ENCODE measurements around the gene ITPR1. TPM values are rescaled to one million over a fixed set of nuclear protein-coding genes. Genes with fewer than 3 reads are reported as not detected.
A peak's percentile ranks its signal among the peaks of the same experiment; 100 is the strongest.

ITPR1 gene
- total RNA-seq, 4 donors from 2014 or later, result 12.1 to 68.7 (median 25.6) TPM

DNA sequence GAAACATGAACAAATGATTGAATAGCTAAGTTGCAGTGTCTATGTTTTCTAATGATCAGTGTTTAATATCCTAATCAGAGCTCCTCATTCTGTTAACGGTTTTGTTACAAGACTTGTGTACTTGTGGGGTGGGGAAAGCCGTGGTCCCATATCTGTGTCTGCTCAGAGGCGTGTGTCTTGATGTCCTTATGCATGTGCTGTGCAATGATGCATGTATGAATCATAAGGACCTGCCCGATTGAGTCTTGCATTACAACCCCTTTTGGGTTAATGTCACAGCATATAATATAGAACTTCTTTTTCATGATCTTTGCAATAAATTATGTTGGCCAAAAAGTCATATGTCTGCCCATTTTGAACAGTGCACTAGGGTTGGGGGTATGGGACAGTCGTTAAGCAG lies 233.4 kb downstream of the ITPR1 start:
- no peak overlapping the region for H3K4me3 ChIP-seq
- H3K27ac ChIP-seq, result no peak overlapping the region
- H3K27me3 ChIP-seq, result no peaks in the 10 kb centered on the region
- WGBS, 2 donors, result 60 to 80% methylated on average over 5 of the region's 5 CpGs
- TF ChIP-seq, protein P1, sequence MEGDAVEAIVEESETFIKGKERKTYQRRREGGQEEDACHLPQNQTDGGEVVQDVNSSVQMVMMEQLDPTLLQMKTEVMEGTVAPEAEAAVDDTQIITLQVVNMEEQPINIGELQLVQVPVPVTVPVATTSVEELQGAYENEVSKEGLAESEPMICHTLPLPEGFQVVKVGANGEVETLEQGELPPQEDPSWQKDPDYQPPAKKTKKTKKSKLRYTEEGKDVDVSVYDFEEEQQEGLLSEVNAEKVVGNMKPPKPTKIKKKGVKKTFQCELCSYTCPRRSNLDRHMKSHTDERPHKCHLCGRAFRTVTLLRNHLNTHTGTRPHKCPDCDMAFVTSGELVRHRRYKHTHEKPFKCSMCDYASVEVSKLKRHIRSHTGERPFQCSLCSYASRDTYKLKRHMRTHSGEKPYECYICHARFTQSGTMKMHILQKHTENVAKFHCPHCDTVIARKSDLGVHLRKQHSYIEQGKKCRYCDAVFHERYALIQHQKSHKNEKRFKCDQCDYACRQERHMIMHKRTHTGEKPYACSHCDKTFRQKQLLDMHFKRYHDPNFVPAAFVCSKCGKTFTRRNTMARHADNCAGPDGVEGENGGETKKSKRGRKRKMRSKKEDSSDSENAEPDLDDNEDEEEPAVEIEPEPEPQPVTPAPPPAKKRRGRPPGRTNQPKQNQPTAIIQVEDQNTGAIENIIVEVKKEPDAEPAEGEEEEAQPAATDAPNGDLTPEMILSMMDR (IDR thresholded peaks at IDR 0.05), result no peak
- no peak for TF ChIP-seq POLR2A (IDR thresholded peaks at IDR 0.05)
- intact Hi-C loops (cut with DNase I), result no loop called here
- peaks cover 0 to 15% (median 0%) of the 10 kb centered on the region in 3 donors for H3K36me3 ChIP-seq
- DNase-seq, result no peak
- H3K4me1 ChIP-seq, result peaks cover 0 to 48% (median 29%) of the 10 kb centered on the region in 3 donors
- H3K9me3 ChIP-seq, result no peaks in the 10 kb centered on the region

- H3K4me3 ChIP-seq, result no peak overlapping the region
- H3K27ac ChIP-seq, result no peak overlapping the region
- 78 to 84% methylated on average over 6 of the region's 6 CpGs for WGBS, 2 donors
- H3K36me3 ChIP-seq, result peaks cover 0 to 18% (median 0%) of the 10 kb centered on the region in 3 donors
- intact Hi-C loops (cut with DNase I), result no loop called here
- TF ChIP-seq POLR2A (IDR thresholded peaks at IDR 0.05), result no peak
- TF ChIP-seq, protein P1 (IDR thresholded peaks at IDR 0.05), result no peak
- DNase-seq, result no peak
- H3K9me3 ChIP-seq, result no peaks in the 10 kb centered on the region
- no peaks in the 10 kb centered on the region for H3K27me3 ChIP-seq
- peaks cover 0 to 33% (median 2%) of the 10 kb centered on the region in 3 donors for H3K4me1 ChIP-seq
These were observed 236.2 kb downstream of the ITPR1 start for GRCh38 chr3:4729061-4729973.

DNA sequence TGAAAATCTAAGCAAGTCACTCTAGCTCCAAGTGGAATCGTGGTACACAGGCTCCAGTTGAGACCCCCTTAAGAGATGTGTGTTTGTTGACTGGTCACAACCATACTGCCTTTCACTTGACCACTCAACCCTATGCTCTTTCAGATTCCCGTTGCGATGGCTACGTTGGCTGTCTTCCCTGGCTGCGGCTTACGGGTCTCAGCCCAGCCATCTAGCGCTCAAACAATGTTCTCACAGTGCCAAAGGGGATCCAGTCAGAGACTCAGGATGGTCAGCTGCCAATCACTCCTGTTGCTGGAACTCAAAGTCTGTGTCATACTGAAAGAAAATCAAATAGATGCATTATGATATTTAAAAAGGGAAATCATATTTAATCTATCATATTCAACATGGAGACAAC lies 237.6 kb downstream of the ITPR1 start:
- Histone ChIP-seq H3K27ac (no peak overlapping the region), H3K4me1 (peaks cover 0 to 39% (median 0%) of the 10 kb centered on the region in 3 donors), H3K4me3 (no peak overlapping the region), H3K27me3 (no peaks in the 10 kb centered on the region), H3K36me3 (peaks cover 0 to 15% (median 0%) of the 10 kb centered on the region in 3 donors), H3K9me3 (no peaks in the 10 kb centered on the region)
- DNase-seq, result no peak
- TF ChIP-seq POLR2A (IDR thresholded peaks at IDR 0.05), result no peak
- TF ChIP-seq, protein P1 (IDR thresholded peaks at IDR 0.05), result no peak
- WGBS, 2 donors, result 88 to 99% methylated on average over 6 to 7 of the region's 7 CpGs
- intact Hi-C loops (cut with DNase I), result no loop called here

DNA sequence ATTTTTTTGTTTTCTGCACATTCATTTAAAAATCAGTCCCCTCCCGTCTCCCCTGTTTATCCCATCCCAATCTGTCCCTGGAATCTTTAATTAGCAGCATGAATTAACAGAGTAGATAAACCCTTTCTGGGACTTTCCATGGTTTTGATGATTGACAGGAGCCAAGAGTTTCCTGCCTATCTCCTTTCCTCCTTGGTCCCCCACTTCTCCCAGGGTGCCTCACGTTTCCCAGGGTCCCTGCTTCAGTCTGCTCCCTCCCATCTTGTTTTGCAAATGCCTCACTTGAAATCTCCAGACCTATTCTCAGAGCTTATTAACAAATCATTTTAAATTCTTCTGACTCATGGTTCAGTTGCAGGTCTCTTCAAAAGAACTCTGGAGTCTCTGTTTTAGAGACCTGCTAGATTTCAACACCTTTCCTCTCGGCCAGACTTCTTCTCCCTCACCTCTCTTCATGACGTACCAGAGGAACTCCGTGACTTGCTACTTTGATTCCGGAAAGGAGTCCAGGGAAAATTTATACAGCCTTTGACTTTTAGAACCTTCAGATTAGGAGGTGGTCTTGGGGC lies 238.5 kb downstream of the ITPR1 start:
- peaks cover 0 to 15% (median 0%) of the 10 kb centered on the region in 3 donors for H3K36me3 ChIP-seq
- peak overlapping the region in 1 of 4 donors; percentile 4 for H3K27ac ChIP-seq
- no peak for DNase-seq
- WGBS, 2 donors, result 68 to 72% methylated on average over 6 of the region's 6 CpGs
- no peaks in the 10 kb centered on the region for H3K9me3 ChIP-seq
- intact Hi-C loops (cut with DNase I), result no loop called here
- H3K4me3 ChIP-seq, result no peak overlapping the region
- no peaks in the 10 kb centered on the region for H3K27me3 ChIP-seq
- no peak for TF ChIP-seq POLR2A (IDR thresholded peaks at IDR 0.05)
- TF ChIP-seq, protein P1 (IDR thresholded peaks at IDR 0.05), result no peak
- peaks cover 0 to 43% (median under 1%) of the 10 kb centered on the region in 3 donors for H3K4me1 ChIP-seq

DNA sequence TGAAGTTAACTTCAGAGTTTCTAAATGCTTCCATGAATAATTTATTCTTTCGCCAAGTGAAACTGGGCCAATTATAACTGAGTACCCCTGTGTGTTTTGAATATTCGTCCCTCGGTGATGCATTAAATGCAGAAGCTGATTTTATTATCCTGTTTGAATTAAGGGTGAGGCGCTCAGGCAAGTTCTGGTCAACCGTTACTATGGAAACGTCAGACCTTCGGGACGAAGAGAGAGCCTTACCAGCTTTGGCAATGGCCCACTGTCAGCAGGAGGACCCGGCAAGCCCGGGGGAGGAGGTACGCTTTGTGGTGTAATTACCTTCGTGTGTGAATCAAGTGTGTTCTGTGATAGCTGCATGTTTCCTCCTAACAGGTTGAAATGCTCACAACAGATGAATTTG lies 239.8 kb downstream of the ITPR1 start:
- no peak overlapping the region for H3K27ac ChIP-seq
- DNase-seq, result no peak
- peaks cover 0 to 11% (median 0%) of the 10 kb centered on the region in 3 donors for H3K36me3 ChIP-seq
- TF ChIP-seq POLR2A (IDR thresholded peaks at IDR 0.05), result no peak
- TF ChIP-seq, protein P1 (IDR thresholded peaks at IDR 0.05), result no peak
- H3K9me3 ChIP-seq, result no peaks in the 10 kb centered on the region
- H3K4me1 ChIP-seq, result peaks cover 0 to 52% (median 9%) of the 10 kb centered on the region in 3 donors
- intact Hi-C loops (cut with DNase I), result no loop called here
- WGBS, 2 donors, result 72 to 81% methylated on average over 8 to 12 of the region's 12 CpGs
- H3K4me3 ChIP-seq, result no peak overlapping the region
- H3K27me3 ChIP-seq, result no peaks in the 10 kb centered on the region

All from esophagus squamous epithelium (tissue), 5 donors.